Measurements from ENCODE around the gene PROP1.

GRCh38 chr5:177982956-177983355 lies 13.1 kb downstream of the PROP1 start:
- TF ChIP-seq CTCF (conservative IDR thresholded peaks at IDR 0.05; ENCODE audit: low read length), result no peak
- TF ChIP-seq EZH2phosphoT487 (IDR thresholded peaks at IDR 0.05; ENCODE audit: borderline replicate concordance, low read depth, low read length), result no peak

Data from OCI-LY7 (cell line).